GM18520 (cell line): Measurements from ENCODE around the gene PTPRG.
"Not testable (repeated sequence)": the region's sequence is repeated elsewhere in the genome, so short reads cannot be mapped to it uniquely, and the experiment has no call there.

Experiments
- ATAC-seq: cut with Tn5 transposase; IDR thresholded peaks from one replicate; pipeline ENCODE4 v1.9.1; 2021; ENCODE audit not compliant: unreplicated experiment

Gene PTPRG

GRCh38 chr3:61561374-61562041 is at the start of gene PTPRG:
TSS of gene PTPRG (plus strand) at chr3:61561571. CDS start at chr3:61562288, 717 bp downstream.
- ATAC-seq, result peak; percentile 48

DNA sequence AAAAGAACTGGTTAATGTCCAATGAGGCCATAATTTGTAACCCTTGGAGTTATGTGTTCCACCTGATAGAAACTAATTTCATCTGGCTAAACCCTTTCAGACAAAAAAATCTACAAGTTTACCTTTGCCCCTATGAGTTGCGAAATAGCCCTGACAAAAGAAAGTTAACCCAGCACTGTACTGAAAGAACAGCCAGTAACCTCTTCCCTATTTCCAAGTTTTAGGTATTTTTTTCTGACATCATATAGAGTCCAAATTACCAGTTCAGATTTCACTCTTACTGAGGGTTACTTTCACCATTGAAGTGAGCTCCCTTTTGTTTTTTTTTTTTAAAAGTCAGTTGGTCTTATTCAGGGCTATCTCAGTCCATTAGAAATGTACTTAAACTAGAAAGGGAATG is 42.8 kb upstream of the PTPRG start:
- no peak for ATAC-seq

GRCh38 chr3:61520966-61521628 is 40.3 kb upstream of the PTPRG start:
- peak; percentile 93 for ATAC-seq

- ATAC-seq, result no peak
These were observed 39.3 kb upstream of the PTPRG start for GRCh38 chr3:61522060-61522459.

- no peak for ATAC-seq
These were observed 38.7 kb upstream of the PTPRG start for GRCh38 chr3:61522626-61523025.

DNA sequence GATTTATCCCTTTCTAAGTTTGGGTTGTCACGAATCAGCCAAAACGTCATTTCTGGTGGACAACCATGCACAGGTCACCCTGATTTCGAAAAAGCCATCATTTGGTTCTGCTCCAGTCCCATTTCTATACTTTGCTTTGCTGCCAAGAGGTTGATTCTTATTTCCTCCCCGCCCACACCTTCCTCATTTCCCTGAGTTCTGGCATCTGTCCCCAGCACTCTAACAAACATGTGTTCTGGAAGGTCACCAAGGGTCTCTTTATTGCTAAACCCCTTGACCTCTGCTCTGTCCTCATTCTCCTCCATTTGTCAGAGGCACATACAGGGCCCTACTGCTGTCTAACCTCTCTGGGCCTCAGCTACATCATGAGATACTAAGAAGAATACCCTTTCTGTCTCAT is 36.4 kb upstream of the PTPRG start:
- ATAC-seq, result no peak

- ATAC-seq, result no peak
These were observed 35.1 kb upstream of the PTPRG start for GRCh38 chr3:61526308-61526707.

DNA sequence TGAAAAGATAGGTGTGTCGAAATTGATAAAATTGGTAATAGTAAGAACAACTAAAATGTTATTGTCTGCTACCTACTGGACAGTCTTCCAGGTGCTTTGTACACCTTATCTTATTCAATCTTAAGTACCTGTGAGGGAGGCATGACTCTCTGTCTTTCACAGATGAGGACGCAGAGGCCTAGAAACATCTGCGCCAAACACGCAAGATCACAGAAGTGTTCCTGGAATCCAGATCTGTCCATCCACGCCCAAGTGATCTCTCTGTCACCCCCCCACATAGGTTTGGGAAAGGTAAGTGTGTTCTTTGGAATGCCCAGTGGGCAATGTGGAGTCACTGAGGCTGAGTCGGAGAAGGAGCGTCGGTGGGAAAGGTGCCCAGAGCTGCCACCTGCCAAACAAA is 34.4 kb upstream of the PTPRG start:
- no peak for ATAC-seq

GRCh38 chr3:61530355-61530754 is 31.0 kb upstream of the PTPRG start:
- no peak for ATAC-seq

DNA sequence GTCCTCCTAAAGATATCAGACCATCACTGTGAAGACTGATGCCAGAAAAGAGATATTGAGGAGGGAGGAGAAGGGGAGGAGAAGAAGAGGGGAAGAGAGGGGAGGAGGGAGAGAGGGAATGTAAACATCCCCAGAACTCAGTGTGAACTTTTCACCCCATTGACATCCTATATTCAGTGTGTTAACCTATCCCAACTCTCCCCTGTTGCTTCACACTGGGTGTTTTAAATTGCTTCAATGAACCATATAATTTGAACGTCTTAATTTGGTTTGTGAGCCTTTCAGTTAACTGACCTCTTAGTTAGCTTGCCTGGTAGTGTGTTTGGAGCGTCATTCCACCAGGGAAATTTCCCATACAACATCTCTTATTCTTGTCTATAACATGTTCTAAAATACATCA is 29.8 kb upstream of the PTPRG start:
- no peak for ATAC-seq

- no peak for ATAC-seq
These were observed 28.5 kb upstream of the PTPRG start for GRCh38 chr3:61532739-61533500.

- ATAC-seq, result no peak
These were observed 25.5 kb upstream of the PTPRG start for GRCh38 chr3:61535826-61536225.

DNA sequence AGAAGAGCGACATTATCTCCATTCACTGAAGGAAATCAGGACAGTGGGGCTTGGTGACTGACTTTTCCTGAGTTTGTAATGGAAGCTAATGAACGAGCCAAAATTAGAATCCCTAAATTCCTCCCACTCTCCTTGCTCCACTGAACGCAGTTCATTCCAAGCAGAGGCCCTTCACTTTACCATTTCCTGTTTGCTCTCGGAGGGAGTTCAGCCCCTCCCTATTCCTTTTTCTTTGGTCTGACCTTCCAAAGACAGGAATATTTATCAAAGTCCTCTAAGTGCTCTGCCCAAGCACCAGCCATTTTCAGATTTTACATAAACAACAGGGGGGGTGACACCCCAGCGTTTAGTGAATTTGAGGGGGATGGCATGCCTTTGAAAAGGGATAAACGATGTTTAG is 24.0 kb upstream of the PTPRG start:
- no peak for ATAC-seq

DNA sequence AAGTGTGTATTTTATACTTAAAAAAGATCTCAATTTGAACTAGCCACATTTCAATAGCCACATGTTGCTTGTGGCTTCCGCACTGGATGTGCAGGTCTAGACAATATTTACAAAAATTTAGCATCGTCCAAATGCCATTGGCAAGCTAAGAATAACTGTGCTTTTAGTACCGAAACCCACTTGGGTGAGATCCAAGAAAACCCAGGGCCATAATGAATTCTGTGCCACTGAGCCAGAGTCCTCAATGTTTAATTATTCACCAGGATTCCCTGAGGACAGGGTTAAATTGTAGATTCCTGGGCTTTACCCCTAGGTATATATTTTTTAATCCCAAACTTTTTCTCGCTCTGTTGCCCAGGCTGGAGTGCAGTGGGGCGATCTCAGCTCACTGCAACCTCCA is 22.9 kb upstream of the PTPRG start:
- no peak for ATAC-seq

DNA sequence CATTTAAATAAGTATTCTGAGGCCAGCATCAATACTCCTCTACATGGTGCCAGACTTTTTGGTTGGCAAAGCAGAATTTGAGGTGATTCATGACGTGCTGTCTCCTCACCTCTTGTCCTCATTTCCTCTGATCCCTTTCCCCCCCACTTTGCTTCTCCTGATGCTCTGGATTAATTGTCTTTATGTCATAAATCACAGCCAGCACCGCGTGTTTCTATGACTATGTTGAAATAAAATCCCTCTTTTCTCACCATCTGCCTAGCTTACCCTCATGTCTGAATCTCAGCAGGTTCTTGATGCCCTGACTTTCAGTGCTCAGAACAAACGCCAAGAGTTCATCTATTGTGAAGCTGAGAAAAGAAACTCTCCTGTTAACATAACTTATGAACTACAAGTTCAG is 19.7 kb upstream of the PTPRG start:
- no peak for ATAC-seq

GRCh38 chr3:61545716-61546115 is 15.7 kb upstream of the PTPRG start:
- no peak for ATAC-seq

DNA sequence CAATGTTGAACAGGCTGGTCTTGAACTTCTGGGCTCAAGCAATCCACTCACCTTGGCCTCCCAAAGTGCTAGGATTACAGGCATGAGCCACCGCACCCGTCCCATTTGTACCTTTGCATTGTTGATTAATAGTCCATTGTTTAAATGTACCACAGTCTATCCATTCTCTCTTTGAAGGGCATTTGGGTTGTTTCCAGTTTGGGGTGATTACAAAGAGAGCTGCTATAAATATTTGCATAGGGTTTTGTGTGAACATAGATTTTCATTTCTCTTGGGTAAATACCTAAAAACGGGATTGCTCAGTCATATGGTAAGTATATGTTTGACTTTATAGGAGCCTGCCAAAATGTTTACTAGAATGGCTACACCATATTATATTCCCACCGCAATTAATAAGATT is 13.7 kb upstream of the PTPRG start:
- ATAC-seq, result peak; percentile 65

- ATAC-seq, result not testable (repeated sequence)
These were observed 8.7 kb upstream of the PTPRG start for GRCh38 chr3:61552704-61553103.

DNA sequence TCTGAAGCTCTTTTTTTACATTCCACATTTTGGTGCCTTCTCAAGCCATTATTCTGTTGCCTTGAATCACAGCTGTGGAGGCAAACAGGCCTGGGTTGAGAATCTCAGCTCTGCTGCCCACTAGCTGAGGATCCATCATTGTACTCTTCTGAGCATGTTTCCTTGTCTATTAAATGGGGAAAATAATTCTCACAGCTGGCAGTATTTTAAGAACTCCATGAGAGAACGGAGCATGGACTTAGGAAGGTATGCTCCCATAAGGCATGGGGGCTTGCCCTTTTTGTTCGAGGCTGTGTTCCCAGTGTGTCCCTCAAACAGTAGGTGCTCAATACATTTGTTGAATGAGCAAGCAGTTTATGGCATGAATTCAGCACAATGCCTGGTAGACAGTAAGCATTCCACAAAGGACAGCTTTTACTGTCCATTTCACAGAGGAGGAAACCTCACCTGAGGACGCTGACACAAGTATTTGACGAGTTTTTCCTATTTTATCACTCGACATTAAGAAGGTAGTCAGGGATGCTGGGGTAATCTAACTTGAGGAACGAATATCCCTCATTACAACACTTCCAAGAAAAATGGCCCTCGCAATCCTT is 2.1 kb upstream of the PTPRG start:
- ATAC-seq, result no peak

DNA sequence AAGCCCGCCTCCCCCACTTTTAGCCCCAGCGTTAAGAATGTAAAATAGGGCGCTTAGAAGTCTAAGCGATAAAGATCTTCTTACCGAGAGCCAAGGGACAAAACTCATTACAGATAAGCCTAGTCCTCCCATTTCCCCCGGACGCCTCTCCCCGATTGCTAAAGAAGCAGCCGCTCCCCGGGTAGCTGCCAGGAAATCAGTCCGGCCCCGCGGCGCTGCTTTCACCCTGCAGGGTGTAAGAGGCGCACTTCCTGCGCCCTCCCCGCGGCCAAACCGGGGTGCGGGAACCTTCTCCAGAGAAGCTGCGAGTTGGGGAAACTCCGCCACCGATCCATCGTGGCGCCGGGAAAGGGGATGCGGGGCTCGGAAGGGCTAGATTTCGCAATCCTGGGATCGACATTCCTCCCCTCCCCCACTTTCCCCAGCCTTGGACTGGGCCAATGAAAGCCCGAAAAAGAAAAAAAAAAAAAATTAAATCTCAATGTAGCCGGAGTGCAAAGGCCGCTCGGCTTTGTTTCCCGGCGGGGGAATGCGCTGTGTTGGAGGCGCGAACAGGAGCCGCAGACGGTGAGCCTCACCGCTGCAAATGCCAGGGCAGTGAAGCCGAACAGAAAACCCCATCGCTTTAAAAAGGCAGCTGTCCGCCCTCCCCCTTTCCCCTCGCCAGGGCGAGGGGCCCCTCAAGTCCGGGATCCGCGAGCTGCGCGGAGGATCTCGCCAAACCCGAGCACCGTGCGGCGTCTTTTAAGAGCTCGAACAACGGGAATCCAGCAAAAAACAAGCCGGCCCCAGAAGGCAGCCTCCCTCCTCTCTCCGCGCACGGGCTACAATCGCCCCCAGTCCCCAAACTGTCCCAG is 626 bp upstream of the PTPRG start:
- no peak for ATAC-seq
